ENCODE measurements around the gene SPDYE4. TPM values are rescaled to one million over a fixed set of nuclear protein-coding genes. Genes with fewer than 3 reads are reported as not detected.

Gene SPDYE4
- total RNA-seq, 1 experiment from 2014 or later, result not detected

GRCh38 chr17:8734876-8735275 is 23.5 kb downstream of the SPDYE4 start:
- DNase-seq (ENCODE audit: low read depth, low spot score) (no peak), ATAC-seq (no peak)
- no peaks in the 10 kb centered on the region for H3K36me3 ChIP-seq (ENCODE audit: control insufficient read depth, insufficient read depth, low read length)
- H3K4me3 ChIP-seq (ENCODE audit: low read depth in 2 of 2, low read length in 2 of 2), result no peak overlapping the region
- no peak for TF ChIP-seq POLR2AphosphoS5 (IDR thresholded peaks at IDR 0.05; ENCODE audit: low read depth, low read length)
- TF ChIP-seq TCF7L2 (IDR thresholded peaks at IDR 0.05; ENCODE audit: low read depth, low read length), result no peak
- TF ChIP-seq CTCF (IDR thresholded peaks at IDR 0.05), result no peak
- no peak for TF ChIP-seq SIN3A (IDR thresholded peaks at IDR 0.05; ENCODE audit: borderline replicate concordance, insufficient read depth, low read depth, low read length)
- H3K27ac ChIP-seq (ENCODE audit: low read length), result no peak overlapping the region
- ChIA-PET POLR2A (no interaction called here), CTCF (no interaction called here)
- intact Hi-C loops (cut with micrococcal nuclease; ENCODE audit: unreplicated experiment) (no loop called here), in situ Hi-C loops (cut with HindIII; ENCODE audit: low pct_unique_long_range_greater_than_20kb, low sequenced_read_pairs) (no loop called here)
- H3K4me1 ChIP-seq (ENCODE audit: control insufficient read depth, insufficient read depth, low read length), result no peaks in the 10 kb centered on the region
- no TSS peak for BruUV-seq (replicated peaks)
- no peaks in the 10 kb centered on the region for H3K27me3 ChIP-seq (ENCODE audit: control insufficient read depth, insufficient read depth, low read length)
- no peaks in the 10 kb centered on the region for H3K9me3 ChIP-seq (ENCODE audit: control insufficient read depth, insufficient read depth, low read depth, low read length)

DNA sequence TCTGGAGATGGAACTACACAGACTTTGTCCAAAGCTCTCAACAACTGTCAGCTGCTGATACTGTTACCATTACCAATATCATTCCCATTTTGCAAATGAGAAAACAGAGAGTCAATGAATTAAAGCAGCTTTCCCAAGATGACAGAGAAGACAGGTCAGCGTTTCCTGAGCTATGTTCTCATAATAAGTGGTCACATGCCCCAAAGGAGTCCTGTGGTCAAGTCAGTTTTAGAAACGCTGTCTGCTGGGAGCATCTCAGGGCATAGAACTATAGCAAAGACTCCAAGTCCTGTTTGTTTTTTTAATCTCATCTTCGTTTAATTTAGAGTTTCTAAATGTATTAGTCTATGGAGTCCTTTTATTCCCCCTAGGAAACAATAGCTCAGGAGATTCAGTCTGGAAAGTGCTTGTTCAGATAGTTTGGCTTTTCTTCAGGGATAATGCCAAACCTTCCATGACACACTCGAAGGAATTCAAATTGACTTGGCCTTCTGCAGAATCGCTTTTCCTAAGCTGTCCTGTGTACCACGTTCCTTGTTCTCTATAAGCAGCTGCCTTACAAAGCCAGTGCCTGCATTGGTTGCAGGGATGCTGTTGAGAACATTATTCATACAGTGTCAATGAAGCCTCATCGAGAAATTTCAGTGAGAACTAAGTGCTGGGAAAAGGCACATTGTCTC is 25.8 kb downstream of the SPDYE4 start:
- CTCF ChIA-PET, result no interaction called here
- TF ChIP-seq POLR2AphosphoS5 (IDR thresholded peaks at IDR 0.05; ENCODE audit: low read depth, low read length) (no peak), REST (IDR thresholded peaks at IDR 0.05; ENCODE audit: insufficient read depth in 1 of 2, low read depth in 2 of 2, low read length in 1 of 2) (no peak), SIN3A (IDR thresholded peaks at IDR 0.05; ENCODE audit: borderline replicate concordance, insufficient read depth, low read depth, low read length) (no peak), CTCF (IDR thresholded peaks at IDR 0.05) (no peak), TCF7L2 (IDR thresholded peaks at IDR 0.05; ENCODE audit: low read depth, low read length) (no peak)
- intact Hi-C loops (cut with micrococcal nuclease; ENCODE audit: unreplicated experiment) (no loop called here), in situ Hi-C loops (cut with HindIII; ENCODE audit: low pct_unique_long_range_greater_than_20kb, low sequenced_read_pairs) (no loop called here)
- Histone ChIP-seq H3K4me1 (ENCODE audit: control insufficient read depth, insufficient read depth, low read length) (no peaks in the 10 kb centered on the region), H3K4me3 (ENCODE audit: low read depth in 2 of 2, low read length in 2 of 2) (no peak overlapping the region), H3K9me3 (ENCODE audit: control insufficient read depth, insufficient read depth, low read depth, low read length) (no peaks in the 10 kb centered on the region), H3K36me3 (ENCODE audit: control insufficient read depth, insufficient read depth, low read length) (no peaks in the 10 kb centered on the region), H3K27me3 (ENCODE audit: control insufficient read depth, insufficient read depth, low read length) (no peaks in the 10 kb centered on the region), H3K27ac (ENCODE audit: low read length) (no peak overlapping the region)
- no TSS peak for BruUV-seq (replicated peaks)
- DNase-seq (ENCODE audit: low read depth, low spot score) (no peak), ATAC-seq (no peak)
- POLR2A ChIA-PET, result interaction anchor here (0.5 kb wide), 1 partner anchor 82 kb away, joined by 3 read pairs; no protein-coding TSS in a partner anchor
